ENCODE results near the gene MRAS. TPM values are rescaled to one million over a fixed set of nuclear protein-coding genes. Genes with fewer than 3 reads are reported as not detected.

Gene MRAS
- total RNA-seq, 1 experiment from 2014 or later = 0.77 TPM

DNA sequence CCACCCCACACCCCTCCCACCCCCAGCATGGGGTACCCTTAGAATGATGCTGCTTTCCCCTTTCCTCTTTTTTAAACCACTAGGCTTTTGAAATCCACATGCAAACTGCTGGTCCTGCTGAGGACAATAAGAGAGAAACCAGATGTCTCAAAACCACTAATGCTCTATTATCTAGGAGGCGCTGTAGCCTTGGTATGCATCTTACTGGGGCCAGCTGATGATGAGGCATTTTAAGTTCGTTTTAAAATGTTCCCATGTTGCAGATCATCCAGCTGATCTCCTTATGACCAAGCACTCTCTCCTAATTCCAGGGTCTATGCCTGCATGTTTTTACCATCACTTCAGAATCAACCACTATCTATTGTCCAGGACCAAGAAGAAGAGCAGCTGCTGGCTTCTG lies 20.0 kb upstream of the MRAS start:
- no peak for TF ChIP-seq EZH2 (IDR thresholded peaks at IDR 0.05; ENCODE audit: borderline replicate concordance, low read depth, low read length, poor library complexity, severe bottlenecking)
- peak; percentile 49 for TF ChIP-seq CTCF (conservative IDR thresholded peaks at IDR 0.05; ENCODE audit: low read depth, low read length)
- no peaks in the 10 kb centered on the region for H3K9me3 ChIP-seq (ENCODE audit: low read depth, low read length, poor library complexity, severe bottlenecking)
- H3K4me3 ChIP-seq (ENCODE audit: low read depth, low read length, poor library complexity, severe bottlenecking) = peak overlapping the region; percentile 61
- H3K36me3 ChIP-seq (ENCODE audit: insufficient read depth, low read length, poor library complexity, severe bottlenecking) = no peaks in the 10 kb centered on the region
- ChIA-PET CTCF (no interaction called here), POLR2A (ENCODE audit: low non-redundant PET) (no interaction called here)
- DNase-seq (ENCODE audit: low spot score) = peak; percentile 45
- no TSS peak for BruUV-seq (replicated peaks)
- peaks cover 6% of the 10 kb centered on the region for H3K4me1 ChIP-seq (ENCODE audit: insufficient read depth, low read length, poor library complexity, severe bottlenecking)
- H3K27ac ChIP-seq (ENCODE audit: low read depth, low read length, poor library complexity, severe bottlenecking) = no peak overlapping the region
- intact Hi-C loops (cut with micrococcal nuclease; ENCODE audit: unreplicated experiment) = no loop called here
- no peaks in the 10 kb centered on the region for H3K27me3 ChIP-seq (replicated peaks; ENCODE audit: insufficient read depth, low read depth, low read length, poor library complexity)

DNA sequence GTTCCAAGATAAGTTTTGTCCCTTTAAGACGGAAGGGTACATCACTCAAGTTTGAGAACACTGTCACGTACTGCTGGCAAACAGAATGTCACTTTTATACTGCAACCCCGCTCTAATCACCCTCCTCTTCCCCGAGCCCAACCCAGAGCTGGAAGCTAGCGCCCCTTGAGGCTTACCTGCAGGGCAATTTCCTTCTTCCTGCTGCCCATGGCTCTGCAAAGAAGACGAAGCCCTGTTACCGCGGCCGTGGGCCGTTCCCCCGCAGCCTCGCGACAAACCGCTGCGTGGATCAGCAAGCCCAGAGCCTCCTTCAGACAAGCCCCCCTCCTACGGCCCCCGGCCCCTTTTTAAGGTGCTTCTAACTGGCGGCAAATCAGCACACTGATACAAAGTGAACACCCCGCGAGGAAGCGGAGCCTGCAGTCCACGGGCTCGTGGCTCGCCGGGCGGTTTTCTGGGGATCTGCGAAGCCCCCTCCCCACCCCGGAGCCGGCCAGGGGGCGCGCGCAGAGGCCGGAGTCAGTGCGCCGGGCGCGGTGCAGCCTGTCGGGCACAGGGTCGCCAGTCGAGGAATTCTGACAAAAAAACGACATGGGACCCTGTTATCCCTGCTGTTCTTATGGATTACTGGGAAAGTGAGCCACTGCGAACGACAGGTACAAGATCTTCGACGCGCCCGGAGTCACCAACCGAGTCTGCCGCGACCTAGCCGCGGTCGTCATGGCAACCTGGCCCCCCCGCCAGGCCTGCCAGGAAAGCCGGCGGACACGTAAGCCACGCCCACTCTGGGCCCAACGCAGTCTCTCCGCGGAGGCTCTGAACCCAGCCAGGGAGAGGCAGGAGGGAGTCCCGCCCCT lies 19.0 kb upstream of the MRAS start, which contains the start of gene NME9:
TSS of gene NME9 (minus strand) at position 725 of the 857 bp plus-strand sequence. CDS start at position 209, 516 bp downstream.
- ChIA-PET POLR2A (ENCODE audit: low non-redundant PET) (no interaction called here), CTCF (no interaction called here)
- Histone ChIP-seq H3K27me3 (replicated peaks; ENCODE audit: insufficient read depth, low read depth, low read length, poor library complexity) (peaks cover 4% of the 10 kb centered on the region), H3K36me3 (ENCODE audit: insufficient read depth, low read length, poor library complexity, severe bottlenecking) (no peaks in the 10 kb centered on the region), H3K4me1 (ENCODE audit: insufficient read depth, low read length, poor library complexity, severe bottlenecking) (peaks cover 6% of the 10 kb centered on the region), H3K9me3 (ENCODE audit: low read depth, low read length, poor library complexity, severe bottlenecking) (no peaks in the 10 kb centered on the region), H3K4me3 (ENCODE audit: low read depth, low read length, poor library complexity, severe bottlenecking) (peak within 1 kb of the TSS; percentile 61), H3K27ac (ENCODE audit: low read depth, low read length, poor library complexity, severe bottlenecking) (no peak within 1 kb of the TSS)
- TF ChIP-seq CTCF (conservative IDR thresholded peaks at IDR 0.05; ENCODE audit: low read depth, low read length) (peak; percentile 74), EZH2 (IDR thresholded peaks at IDR 0.05; ENCODE audit: borderline replicate concordance, low read depth, low read length, poor library complexity, severe bottlenecking) (no peak)
- BruUV-seq (replicated peaks) = no TSS peak
- intact Hi-C loops (cut with micrococcal nuclease; ENCODE audit: unreplicated experiment) = no loop called here
- peak; percentile 85 for DNase-seq (ENCODE audit: low spot score)

- Histone ChIP-seq H3K27me3 (replicated peaks; ENCODE audit: insufficient read depth, low read depth, low read length, poor library complexity) (peaks cover 7% of the 10 kb centered on the region), H3K36me3 (ENCODE audit: insufficient read depth, low read length, poor library complexity, severe bottlenecking) (no peaks in the 10 kb centered on the region), H3K9me3 (ENCODE audit: low read depth, low read length, poor library complexity, severe bottlenecking) (no peaks in the 10 kb centered on the region), H3K27ac (ENCODE audit: low read depth, low read length, poor library complexity, severe bottlenecking) (no peak overlapping the region), H3K4me1 (ENCODE audit: insufficient read depth, low read length, poor library complexity, severe bottlenecking) (peaks cover 6% of the 10 kb centered on the region), H3K4me3 (ENCODE audit: low read depth, low read length, poor library complexity, severe bottlenecking) (peak overlapping the region; percentile 61)
- no peak for DNase-seq (ENCODE audit: low spot score)
- ChIA-PET POLR2A (ENCODE audit: low non-redundant PET) (no interaction called here), CTCF (no interaction called here)
- BruUV-seq (replicated peaks) = no TSS peak
- no peak for TF ChIP-seq CTCF (conservative IDR thresholded peaks at IDR 0.05; ENCODE audit: low read depth, low read length)
- no peak for TF ChIP-seq EZH2 (IDR thresholded peaks at IDR 0.05; ENCODE audit: borderline replicate concordance, low read depth, low read length, poor library complexity, severe bottlenecking)
- intact Hi-C loops (cut with micrococcal nuclease; ENCODE audit: unreplicated experiment) = loop anchor here (5.0 kb wide), 1 partner anchor 143 kb away; the partner anchor contains the start of gene ARMC8
Measured at GRCh38 chr3:138329984-138330293, 18.4 kb upstream of the MRAS start.

Measured in A673 (cell line).